GM18873 (cell line): ENCODE data around the gene KY.
"Not testable (repeated sequence)": the region's sequence is repeated elsewhere in the genome, so short reads cannot be mapped to it uniquely, and the experiment has no call there.

ENCODE experiments used
- ATAC-seq: cut with Tn5 transposase; IDR thresholded peaks from one replicate; pipeline ENCODE4 v1.9.1; 2021; ENCODE audit warnings: mild to moderate bottlenecking, moderate library complexity, moderate number of reproducible peaks; ENCODE audit not compliant: unreplicated experiment, low FRiP score

The KY gene

GRCh38 chr3:134605556-134605955 lies 45.3 kb downstream of the KY start:
- no peak for ATAC-seq

DNA sequence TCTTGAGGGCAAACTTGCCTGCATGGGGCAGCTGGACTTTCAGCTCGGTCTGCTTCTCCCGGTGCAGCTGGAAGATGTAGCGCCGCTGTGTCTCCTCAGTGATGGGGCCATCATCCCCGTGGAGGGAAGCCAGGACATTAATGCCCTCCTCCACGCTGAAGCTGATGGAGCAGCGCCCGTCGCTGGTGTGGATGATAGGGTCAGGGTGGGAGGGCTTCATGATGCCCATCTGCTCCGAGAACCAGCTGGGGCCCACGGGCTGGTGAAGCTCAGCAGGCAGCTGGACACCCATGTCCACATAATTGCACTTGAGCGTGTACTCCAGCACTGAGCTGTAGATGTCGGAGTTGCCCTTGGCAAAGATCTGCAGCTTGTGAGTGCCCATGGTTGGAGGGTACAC lies 46.9 kb downstream of the KY start:
- ATAC-seq = no peak

DNA sequence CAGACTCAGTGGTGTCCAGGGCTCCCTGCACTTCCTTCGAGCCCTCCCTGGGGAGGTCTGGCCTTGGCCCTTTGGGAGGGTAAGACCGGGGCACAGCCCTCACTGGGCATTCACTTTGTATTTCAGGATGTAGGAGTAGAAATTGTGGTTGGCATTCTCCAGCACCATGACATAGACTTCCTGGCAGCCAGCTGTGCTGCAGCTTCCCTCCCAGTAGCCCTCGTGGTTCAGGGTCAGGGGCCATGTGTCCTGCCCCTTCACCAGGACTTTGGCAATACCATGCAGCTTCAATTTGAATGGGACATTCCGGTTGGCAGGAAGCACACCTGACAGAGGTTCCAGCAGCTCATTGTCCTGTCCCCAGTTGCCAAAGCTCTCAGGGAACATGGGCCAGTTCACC lies 47.3 kb downstream of the KY start:
- no peak for ATAC-seq

GRCh38 chr3:134602440-134602814 lies 48.4 kb downstream of the KY start:
- no peak for ATAC-seq

- no peak for ATAC-seq
These were observed 49.0 kb downstream of the KY start for GRCh38 chr3:134601539-134602439.

GRCh38 chr3:134600685-134601463 lies 49.9 kb downstream of the KY start:
- no peak for ATAC-seq

DNA sequence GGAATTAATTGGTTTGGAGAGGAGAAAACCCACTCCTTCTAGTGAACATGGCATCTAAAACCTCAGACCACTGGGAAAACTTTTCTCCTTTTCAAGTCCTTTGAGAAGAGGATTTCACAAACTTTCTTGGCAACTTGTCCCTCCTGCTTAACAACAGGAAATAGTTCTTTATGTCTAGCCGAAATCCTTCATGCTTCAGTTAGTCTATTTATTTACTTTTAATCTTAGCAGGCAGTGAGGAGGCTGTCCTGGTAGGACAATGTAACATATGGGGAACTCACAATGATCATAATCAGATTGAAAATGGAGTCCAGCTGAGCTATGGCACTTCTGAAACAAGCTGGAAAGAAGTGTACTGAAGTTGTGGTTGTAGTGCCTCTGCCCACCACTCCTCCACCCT lies 50.6 kb downstream of the KY start:
- no peak for ATAC-seq

DNA sequence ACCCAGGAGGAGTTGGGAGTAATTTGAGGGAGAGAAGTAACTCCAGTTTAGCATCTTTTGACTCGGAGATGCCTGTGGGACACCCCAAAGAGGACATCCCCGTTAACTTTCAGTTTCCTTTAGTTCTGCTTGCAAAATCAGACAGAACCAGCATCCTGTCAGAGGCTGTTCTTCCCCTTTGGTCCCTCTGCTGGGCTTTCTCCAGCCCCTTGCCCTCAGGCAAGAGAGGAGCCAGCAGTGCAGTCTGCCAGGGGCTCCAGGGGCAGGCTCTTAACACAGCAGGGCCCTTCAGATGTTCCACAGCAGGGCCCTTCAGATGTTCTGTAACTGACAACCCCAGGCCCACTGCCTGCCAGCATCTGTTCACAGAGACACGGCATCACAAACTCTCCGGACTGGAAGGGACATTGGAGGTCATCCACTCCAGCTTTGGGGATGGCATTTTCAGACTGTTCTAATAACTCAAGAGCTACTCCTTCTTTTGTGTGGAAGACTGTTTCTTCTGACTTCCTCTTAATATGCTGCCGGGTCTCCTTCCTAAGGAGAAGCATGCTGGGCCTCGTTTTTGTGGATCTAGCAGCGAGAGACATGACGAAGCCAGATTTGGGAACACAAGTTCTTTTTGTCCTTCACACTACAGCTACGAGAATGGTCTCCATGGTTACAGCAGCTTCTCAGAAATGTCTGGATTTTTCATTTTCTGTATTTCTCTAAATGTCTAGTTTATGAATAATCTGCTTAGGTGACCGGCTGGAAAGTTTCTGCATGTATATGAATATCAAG lies 51.9 kb downstream of the KY start:
- ATAC-seq = no peak

GRCh38 chr3:134597390-134597970 lies 53.3 kb downstream of the KY start:
- no peak for ATAC-seq

DNA sequence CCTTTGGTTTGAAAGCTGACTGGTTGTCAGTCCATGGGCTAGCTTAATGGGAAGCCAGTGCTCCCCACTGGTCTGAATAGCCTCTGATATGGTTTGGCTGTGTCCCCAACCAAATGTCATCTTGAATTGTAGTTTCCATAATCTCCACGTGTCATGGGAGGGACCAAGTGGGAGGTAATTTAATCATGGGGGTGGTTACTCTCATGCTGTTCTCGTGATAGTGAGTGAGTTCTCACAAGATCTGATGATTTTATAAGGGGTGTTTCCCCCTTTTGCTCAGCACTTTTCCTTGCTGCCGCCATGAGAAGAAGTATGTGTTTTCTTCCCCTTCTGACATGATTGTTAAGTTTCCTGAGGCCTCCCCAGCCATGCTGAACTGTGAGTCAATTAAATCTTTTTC lies 55.8 kb downstream of the KY start:
- ATAC-seq = not testable (repeated sequence)

- ATAC-seq = no peak
These were observed 56.5 kb downstream of the KY start for GRCh38 chr3:134594331-134594741.

DNA sequence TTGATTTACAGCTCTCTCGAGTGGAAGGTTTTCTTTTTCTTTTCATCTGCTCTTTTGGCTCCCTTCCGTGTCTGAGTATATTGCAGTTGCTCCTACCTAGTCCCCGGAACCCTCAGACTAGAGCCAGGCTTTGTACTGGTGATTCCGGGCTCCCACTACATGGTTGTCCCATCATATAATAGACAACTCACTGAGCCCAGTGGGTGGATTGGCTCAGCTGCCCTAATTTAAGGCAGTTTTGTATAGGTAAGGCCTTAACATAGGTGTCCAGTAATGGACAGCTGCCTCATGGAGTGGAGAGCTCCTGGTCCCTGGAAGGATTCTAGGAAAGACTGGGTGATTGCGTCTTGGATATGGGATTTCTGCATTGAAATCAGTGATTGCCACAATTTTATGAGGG lies 58.0 kb downstream of the KY start:
- ATAC-seq = no peak

GRCh38 chr3:134590766-134591165 lies 60.1 kb downstream of the KY start:
- no peak for ATAC-seq

- no peak for ATAC-seq
These were observed 71.6 kb downstream of the KY start for GRCh38 chr3:134579141-134579665.

DNA sequence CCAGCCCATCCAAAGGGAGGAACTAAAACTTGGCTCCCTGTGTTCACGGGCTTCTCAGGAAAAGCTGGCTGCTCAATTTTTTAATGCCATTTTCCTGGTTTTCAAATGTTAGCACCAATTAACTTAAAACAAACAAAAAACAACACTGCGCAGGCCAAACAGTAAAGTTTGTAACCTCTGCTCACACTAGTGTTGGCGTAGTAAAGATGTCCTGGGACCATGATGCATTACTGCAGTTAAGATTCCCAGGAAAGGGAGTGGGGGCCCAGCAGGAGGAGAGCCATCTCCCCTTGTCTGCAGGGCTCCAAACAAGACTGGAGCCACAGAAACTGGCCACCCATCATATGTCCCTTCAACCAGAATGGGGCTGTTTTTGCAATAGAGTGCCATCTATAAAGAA lies 74.0 kb downstream of the KY start:
- no peak for ATAC-seq

DNA sequence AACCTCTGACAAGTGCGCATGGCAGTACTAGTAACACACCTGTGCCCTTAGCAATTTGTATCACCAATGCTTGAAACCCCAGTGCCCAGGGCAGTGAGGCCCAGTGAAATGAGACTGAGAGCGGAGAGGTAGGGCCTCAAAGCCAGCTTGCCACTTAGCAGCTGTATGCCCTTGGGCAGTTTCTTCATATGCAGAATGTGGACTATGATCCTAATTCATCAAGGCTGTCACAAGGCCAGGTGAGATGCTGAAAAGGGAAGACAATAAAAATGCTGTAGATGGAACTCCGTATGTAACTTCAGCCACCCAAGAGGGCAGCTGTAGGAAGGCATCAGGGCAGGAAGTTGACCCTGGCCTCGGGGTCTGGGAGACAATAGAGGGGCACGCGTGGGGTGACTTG lies 74.4 kb downstream of the KY start:
- no peak for ATAC-seq

GRCh38 chr3:134569899-134570298 lies 80.9 kb downstream of the KY start:
- not testable (repeated sequence) for ATAC-seq

DNA sequence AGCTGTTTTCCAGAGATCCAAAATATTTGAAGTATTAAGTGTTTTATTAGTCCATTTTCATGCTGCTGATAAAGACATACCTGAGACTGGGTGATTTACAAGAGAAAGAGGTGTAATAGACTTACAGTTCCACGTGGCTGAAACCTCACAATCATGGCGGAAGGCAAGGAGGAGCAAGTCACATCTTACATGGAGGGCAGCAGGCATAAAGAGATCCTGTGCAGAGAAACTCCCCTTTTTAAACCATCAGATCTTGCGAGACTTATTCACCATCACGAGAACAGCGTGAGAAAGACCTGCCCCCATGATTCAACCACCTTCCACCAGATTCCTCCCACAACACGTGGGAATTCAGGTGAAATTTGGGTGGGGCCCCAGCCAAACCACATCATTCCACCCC lies 82.0 kb downstream of the KY start:
- ATAC-seq = no peak

GRCh38 chr3:134567605-134568004 lies 83.2 kb downstream of the KY start:
- ATAC-seq = no peak

DNA sequence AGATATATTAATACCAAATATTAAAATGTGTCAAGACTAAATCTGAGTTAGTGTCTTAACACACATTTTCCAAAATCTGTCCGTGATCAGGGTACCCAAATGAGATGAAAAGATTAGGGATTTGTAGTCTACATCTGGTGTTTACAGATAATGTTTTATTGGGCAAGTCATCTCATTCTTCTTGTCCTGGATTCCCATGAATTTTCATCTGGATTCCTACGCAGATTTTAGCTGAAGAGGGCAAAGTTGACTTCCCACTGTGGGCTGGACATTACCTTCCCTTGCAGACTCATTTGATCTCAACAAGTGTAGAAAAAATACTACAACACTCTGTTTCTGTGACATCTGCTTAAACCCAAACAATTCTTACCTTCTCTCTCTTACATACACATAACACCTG lies 85.8 kb downstream of the KY start:
- ATAC-seq = no peak
